IMR-90 (cell line): ENCODE measurements around the gene HCAR3.

Experiments used
- BHLHE40 ChIP-seq: fragments of 150-350 bp; IDR thresholded peaks from 2 replicates; pipeline ENCODE4 v1.6.1; 2016; ENCODE audit warnings: mild to moderate bottlenecking, low read depth, low read length
- CEBPB ChIP-seq: IDR thresholded peaks from 2 replicates; pipeline ENCODE4 v1.6.1; 2012; ENCODE audit warnings: low read depth, low read length, improper control_type of control experiment
- CHD1 ChIP-seq: IDR thresholded peaks from 2 replicates; pipeline ENCODE4 v1.6.1; 2012; ENCODE audit warnings: low read depth, low read length, improper control_type of control experiment
- MAFK ChIP-seq: IDR thresholded peaks from 2 replicates; pipeline ENCODE4 v1.6.1; 2012; ENCODE audit warnings: low read depth, low read length, improper control_type of control experiment
- MAZ ChIP-seq: IDR thresholded peaks from 2 replicates; pipeline ENCODE4 v1.6.1; 2012; ENCODE audit warnings: low read depth, mild to moderate bottlenecking, low read length, improper control_type of control experiment, moderate library complexity, borderline replicate concordance
- POLR2A ChIP-seq: IDR thresholded peaks from 2 replicates; pipeline ENCODE4 v1.6.1; 2012; ENCODE audit warnings: mild to moderate bottlenecking, low read depth, low read length
- RCOR1 ChIP-seq: IDR thresholded peaks from 2 replicates; pipeline ENCODE4 v1.6.1; 2012; ENCODE audit warnings: mild to moderate bottlenecking, low read length, improper control_type of control experiment; ENCODE audit not compliant: insufficient replicate concordance
- SMC3 ChIP-seq: fragments of 150-350 bp; IDR thresholded peaks from 2 replicates; pipeline ENCODE4 v1.6.1; 2016; ENCODE audit warnings: low read depth, mild to moderate bottlenecking, antibody characterized with exemption, low read length, moderate library complexity
- TF ChIP-seq, protein P1 (sequence below): conservative IDR thresholded peaks from 2 replicates; pipeline ENCODE4 v1.5.1; 2012; ENCODE audit warnings: mild to moderate bottlenecking, low read depth, low read length, improper control_type of control experiment
- TF ChIP-seq, protein P2 (sequence below): fragments of 150-350 bp; IDR thresholded peaks from 2 replicates; pipeline ENCODE4 v1.6.1; 2016; ENCODE audit warnings: low read depth, mild to moderate bottlenecking, low read length, moderate library complexity, borderline replicate concordance

DNA sequence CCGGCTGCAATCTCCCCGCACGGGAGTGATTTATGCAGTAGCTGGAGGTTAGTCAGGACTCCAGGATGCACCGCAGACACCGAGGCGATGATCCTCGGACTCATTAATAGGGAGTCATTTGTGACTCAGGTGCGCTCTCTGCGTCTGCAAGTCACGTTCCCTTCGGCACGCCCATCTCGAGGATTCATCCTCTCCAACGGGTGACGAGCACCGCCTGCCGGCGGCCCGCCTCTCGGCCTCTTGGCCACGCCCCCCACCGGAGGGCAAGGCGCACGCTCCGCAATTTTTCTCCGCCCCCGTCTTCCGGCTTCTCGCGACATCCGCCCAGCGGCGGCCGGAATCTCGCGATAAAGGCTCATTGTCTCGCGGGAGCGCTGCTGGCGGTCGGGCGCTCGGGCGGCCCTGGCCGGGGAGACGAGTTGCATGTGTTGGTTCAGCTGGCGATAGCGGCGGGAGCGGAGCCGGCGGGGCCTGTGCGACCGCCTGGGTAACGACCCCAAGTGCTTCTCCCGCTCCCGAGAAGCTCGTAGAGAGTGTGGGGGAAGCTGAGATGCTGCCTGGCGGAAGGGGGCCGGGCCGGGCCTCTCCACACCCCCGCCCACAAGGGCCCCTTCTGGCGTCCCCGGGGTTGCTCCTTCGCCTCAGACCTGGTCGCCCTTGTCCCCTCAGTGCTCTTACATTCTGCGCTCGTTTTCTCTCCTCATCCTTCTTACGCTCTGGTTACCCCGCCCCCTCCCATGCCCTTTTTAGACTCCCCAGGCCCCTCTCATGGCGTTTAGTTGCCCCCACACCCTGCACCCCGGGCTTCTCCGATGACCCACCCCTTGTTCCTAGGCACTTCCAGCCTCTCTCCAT is 36.1 kb upstream of the HCAR3 start, which contains the start of gene DENR:
- TF ChIP-seq, protein P1, sequence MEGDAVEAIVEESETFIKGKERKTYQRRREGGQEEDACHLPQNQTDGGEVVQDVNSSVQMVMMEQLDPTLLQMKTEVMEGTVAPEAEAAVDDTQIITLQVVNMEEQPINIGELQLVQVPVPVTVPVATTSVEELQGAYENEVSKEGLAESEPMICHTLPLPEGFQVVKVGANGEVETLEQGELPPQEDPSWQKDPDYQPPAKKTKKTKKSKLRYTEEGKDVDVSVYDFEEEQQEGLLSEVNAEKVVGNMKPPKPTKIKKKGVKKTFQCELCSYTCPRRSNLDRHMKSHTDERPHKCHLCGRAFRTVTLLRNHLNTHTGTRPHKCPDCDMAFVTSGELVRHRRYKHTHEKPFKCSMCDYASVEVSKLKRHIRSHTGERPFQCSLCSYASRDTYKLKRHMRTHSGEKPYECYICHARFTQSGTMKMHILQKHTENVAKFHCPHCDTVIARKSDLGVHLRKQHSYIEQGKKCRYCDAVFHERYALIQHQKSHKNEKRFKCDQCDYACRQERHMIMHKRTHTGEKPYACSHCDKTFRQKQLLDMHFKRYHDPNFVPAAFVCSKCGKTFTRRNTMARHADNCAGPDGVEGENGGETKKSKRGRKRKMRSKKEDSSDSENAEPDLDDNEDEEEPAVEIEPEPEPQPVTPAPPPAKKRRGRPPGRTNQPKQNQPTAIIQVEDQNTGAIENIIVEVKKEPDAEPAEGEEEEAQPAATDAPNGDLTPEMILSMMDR = peak; percentile 98
- TF ChIP-seq CEBPB = 0 out of 2 replicates have a peak, but pooled peaks have one; percentile 23
- no peak for TF ChIP-seq CHD1
- TF ChIP-seq POLR2A = peak; percentile 93
- no peak for TF ChIP-seq RCOR1
- peak; percentile 100 for TF ChIP-seq BHLHE40
- no peak for TF ChIP-seq MAFK
- peak; percentile 52; the same call in 1 of the 2 replicates for TF ChIP-seq MAZ
- TF ChIP-seq, protein P2, sequence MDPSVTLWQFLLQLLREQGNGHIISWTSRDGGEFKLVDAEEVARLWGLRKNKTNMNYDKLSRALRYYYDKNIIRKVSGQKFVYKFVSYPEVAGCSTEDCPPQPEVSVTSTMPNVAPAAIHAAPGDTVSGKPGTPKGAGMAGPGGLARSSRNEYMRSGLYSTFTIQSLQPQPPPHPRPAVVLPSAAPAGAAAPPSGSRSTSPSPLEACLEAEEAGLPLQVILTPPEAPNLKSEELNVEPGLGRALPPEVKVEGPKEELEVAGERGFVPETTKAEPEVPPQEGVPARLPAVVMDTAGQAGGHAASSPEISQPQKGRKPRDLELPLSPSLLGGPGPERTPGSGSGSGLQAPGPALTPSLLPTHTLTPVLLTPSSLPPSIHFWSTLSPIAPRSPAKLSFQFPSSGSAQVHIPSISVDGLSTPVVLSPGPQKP = 0 out of 2 replicates have a peak, but pooled peaks have one; percentile 56
- TF ChIP-seq SMC3 = peak; percentile 99
